CD4-positive, alpha-beta T cell (primary cell): Measurements from ENCODE around the gene PTDSS2. TPM values are rescaled to one million over a fixed set of nuclear protein-coding genes. Genes with fewer than 3 reads are reported as not detected.

Experiments
- ATAC-seq: fragments of 200-7000 bp; cut with Tn5 transposase; one replicate; pipeline ENCODE4 v1.10.0; 2022; ENCODE audit warnings: mild to moderate bottlenecking; ENCODE audit not compliant: poor library complexity
- CTCF ChIA-PET: fragments of 350-600 bp; sonication (Branson Sonifier 250); formaldehyde crosslinking; loops from one replicate; lab custom pipeline; 2021; ENCODE audit warnings: antibody characterized with exemption, inconsistent platforms; lab: Charles Lee
- POLR2A ChIA-PET: fragments of 350-600 bp; sonication (Branson Sonifier 250); formaldehyde crosslinking; loops from one replicate; lab custom pipeline; 2021; ENCODE audit warnings: antibody characterized with exemption, inconsistent platforms; lab: Charles Lee
- DNase-seq, 14 experiments: peaks; one replicate each; pipeline ENCODE4 v3.0.0-alpha.2; 2013 to 2020; ENCODE audit warnings: mixed read lengths in 2 of 14
- H3K27ac ChIP-seq, 2 donors: one replicate each; pipeline versions ENCODE4 v1.5.1 to v1.7.0; 2013; ENCODE audit warnings: low read length in 2 of 2, low read depth in 1 of 2, mild to moderate bottlenecking in 1 of 2
- H3K27me3 ChIP-seq, 2 experiments: 1 replicate in 1 of 2; 2 replicates in 1 of 2; pipeline versions ENCODE4 v1.6.1 to v1.7.0; 2013; ENCODE audit warnings: low read length in 2 of 2, control low read depth in 1 of 2, mild to moderate bottlenecking in 1 of 2, moderate library complexity in 1 of 2; ENCODE audit not compliant: insufficient read depth in 2 of 2, control insufficient read depth in 1 of 2
- H3K36me3 ChIP-seq: one replicate; pipeline ENCODE4 v1.6.1; 2013; ENCODE audit warnings: low read length, control low read depth; ENCODE audit not compliant: insufficient read depth
- H3K4me1 ChIP-seq: one replicate; pipeline ENCODE4 v1.6.1; 2013; ENCODE audit warnings: low read length, control low read depth; ENCODE audit not compliant: insufficient read depth
- H3K4me3 ChIP-seq: one replicate; pipeline ENCODE4 v1.5.1; 2013; ENCODE audit warnings: mild to moderate bottlenecking, low read length, moderate library complexity
- H3K9me3 ChIP-seq, 2 experiments: 1 replicate in 1 of 2; 2 replicates in 1 of 2; pipeline versions ENCODE4 v1.6.1 to v1.7.0; 2013; ENCODE audit warnings: low read length in 2 of 2, mild to moderate bottlenecking in 2 of 2, control low read depth in 1 of 2, moderate library complexity in 1 of 2; ENCODE audit not compliant: control insufficient read depth in 1 of 2, insufficient read depth in 1 of 2
- H3K27ac Mint-ChIP-seq: one replicate; pipeline ENCODE4 v1.8.0; 2020; ENCODE audit warnings: mixed read lengths
- H3K27me3 Mint-ChIP-seq: one replicate; pipeline ENCODE4 v1.8.0; 2021; ENCODE audit warnings: mixed read lengths
- H3K36me3 Mint-ChIP-seq: one replicate; pipeline ENCODE4 v1.8.0; 2021; ENCODE audit warnings: low read depth, mixed read lengths
- H3K4me1 Mint-ChIP-seq: one replicate; pipeline ENCODE4 v1.8.0; 2021; ENCODE audit warnings: low read depth, mixed read lengths
- H3K4me3 Mint-ChIP-seq: one replicate; pipeline ENCODE4 v1.8.0; 2020; ENCODE audit warnings: mild to moderate bottlenecking, mixed read lengths
- H3K9me3 Mint-ChIP-seq: one replicate; pipeline ENCODE4 v1.8.0; 2020; ENCODE audit warnings: mixed read lengths
- CTCF ChIP-seq: fragments of 200-600 bp; IDR thresholded peaks from one replicate; pipeline ENCODE4 v1.8.0; 2022; ENCODE audit warnings: antibody characterized with exemption, mild to moderate bottlenecking
- intact Hi-C, 2 experiments: fragments of 100-400 bp; cut with DNase I in 1 of 2; cut with micrococcal nuclease in 1 of 2; formaldehyde crosslinking; loops; one replicate each; pipeline versions ENCODE4 v1.15.1 to v1.9.0; 2023 to 2025; cut with DNase I, micrococcal nuclease
- total RNA-seq, 174 experiments: library from RNA in 2 of 174; stranded (reverse) in 2 of 174; gene quantifications; one replicate each; pipeline ENCODE4 v1.2.3 and lab custom pipeline; 2021 to 2026

Gene PTDSS2
- total RNA-seq, 2 experiments from 2014 or later, result 15.2 to 18.4 TPM

GRCh38 chr11:472816-473215, 22.7 kb downstream of the PTDSS2 start:
- Histone ChIP-seq H3K36me3 (no peaks in the 10 kb centered on the region), H3K4me3 (no peak overlapping the region), H3K4me1 (no peaks in the 10 kb centered on the region), H3K27ac (no peak overlapping the region), H3K27me3 (no peaks in the 10 kb centered on the region), H3K9me3 (no peaks in the 10 kb centered on the region)
- DNase-seq, result no peak
- ATAC-seq, result no peak
- CTCF ChIA-PET, result no interaction called here
- H3K27ac Mint-ChIP-seq, result no peak overlapping the region
- H3K9me3 Mint-ChIP-seq, result no peaks in the 10 kb centered on the region
- no peak for TF ChIP-seq CTCF
- no peaks in the 10 kb centered on the region for H3K4me1 Mint-ChIP-seq
- no peaks in the 10 kb centered on the region for H3K27me3 Mint-ChIP-seq
- H3K36me3 Mint-ChIP-seq, result no peaks in the 10 kb centered on the region
- no peak overlapping the region for H3K4me3 Mint-ChIP-seq
- intact Hi-C loops, result no loop called here
- POLR2A ChIA-PET, result no interaction called here

- no peak for TF ChIP-seq CTCF
- H3K4me1 ChIP-seq, result no peaks in the 10 kb centered on the region
- Mint-ChIP-seq H3K9me3 (no peaks in the 10 kb centered on the region), H3K4me3 (no peak overlapping the region), H3K36me3 (no peaks in the 10 kb centered on the region), H3K27me3 (no peaks in the 10 kb centered on the region), H3K4me1 (no peaks in the 10 kb centered on the region), H3K27ac (no peak overlapping the region)
- CTCF ChIA-PET, result no interaction called here
- H3K27ac ChIP-seq, result no peak overlapping the region
- no peak for DNase-seq
- no peak for ATAC-seq
- intact Hi-C loops, result no loop called here
- no peaks in the 10 kb centered on the region for H3K36me3 ChIP-seq
- H3K27me3 ChIP-seq, result no peaks in the 10 kb centered on the region
- no peak overlapping the region for H3K4me3 ChIP-seq
- no peaks in the 10 kb centered on the region for H3K9me3 ChIP-seq
- POLR2A ChIA-PET, result no interaction called here
Observed at GRCh38 chr11:473415-473814, 23.3 kb downstream of the PTDSS2 start.

GRCh38 chr11:473962-474785, 24.1 kb downstream of the PTDSS2 start:
- Histone ChIP-seq H3K27ac (no peak overlapping the region), H3K4me1 (no peaks in the 10 kb centered on the region), H3K27me3 (no peaks in the 10 kb centered on the region), H3K4me3 (no peak overlapping the region), H3K9me3 (no peaks in the 10 kb centered on the region), H3K36me3 (no peaks in the 10 kb centered on the region)
- Mint-ChIP-seq H3K9me3 (no peaks in the 10 kb centered on the region), H3K27ac (no peak overlapping the region), H3K4me1 (no peaks in the 10 kb centered on the region), H3K4me3 (no peak overlapping the region), H3K27me3 (no peaks in the 10 kb centered on the region), H3K36me3 (no peaks in the 10 kb centered on the region)
- DNase-seq (no peak), ATAC-seq (no peak)
- TF ChIP-seq CTCF, result no peak
- ChIA-PET POLR2A (no interaction called here), CTCF (no interaction called here)
- intact Hi-C loops, result no loop called here
